Adipocyte (in vitro differentiated cells): ENCODE results near the gene MAP1B.

Source experiments
- DNase-seq: peaks from one replicate; pipeline ENCODE4 v3.0.0-alpha.2; 2015; ENCODE audit warnings: low read depth
- H3K27me3 ChIP-seq: replicated peaks from 2 replicates; pipeline ENCODE4 v1.7.0; 2013; ENCODE audit warnings: mild to moderate bottlenecking, low read length, moderate library complexity; ENCODE audit not compliant: control insufficient read depth, insufficient read depth
- H3K36me3 ChIP-seq: 2 replicates; pipeline ENCODE4 v1.7.0; 2013; ENCODE audit warnings: low read length, mild to moderate bottlenecking, moderate library complexity; ENCODE audit not compliant: control insufficient read depth, insufficient read depth, severe bottlenecking
- H3K4me1 ChIP-seq: 2 replicates; pipeline ENCODE4 v1.7.0; 2013; ENCODE audit warnings: mild to moderate bottlenecking, low read length, moderate library complexity; ENCODE audit not compliant: control insufficient read depth, insufficient read depth
- H3K4me3 ChIP-seq: 2 replicates; pipeline ENCODE4 v1.7.0; 2013; ENCODE audit warnings: mild to moderate bottlenecking, low read length, moderate library complexity
- H3K9ac ChIP-seq: 2 replicates; pipeline ENCODE4 v1.7.0; 2013; ENCODE audit warnings: mild to moderate bottlenecking, low read length, moderate library complexity
- H3K9me3 ChIP-seq: 2 replicates; pipeline ENCODE4 v1.7.0; 2013; ENCODE audit warnings: mild to moderate bottlenecking, low read length, moderate library complexity; ENCODE audit not compliant: control insufficient read depth

The MAP1B gene

GRCh38 chr5:72151646-72152045 is 44.4 kb downstream of the MAP1B start:
- Histone ChIP-seq H3K9me3 (no peaks in the 10 kb centered on the region), H3K27me3 (no peaks in the 10 kb centered on the region), H3K36me3 (peaks cover 40% of the 10 kb centered on the region), H3K4me1 (peaks cover 77% of the 10 kb centered on the region), H3K9ac (peak overlapping the region; percentile 73), H3K4me3 (peak overlapping the region; percentile 37)
- no peak for DNase-seq

GRCh38 chr5:72152545-72152944 is 45.3 kb downstream of the MAP1B start:
- DNase-seq = no peak
- H3K4me1 ChIP-seq = peaks cover 85% of the 10 kb centered on the region
- H3K4me3 ChIP-seq = no peak overlapping the region
- H3K27me3 ChIP-seq = no peaks in the 10 kb centered on the region
- H3K9ac ChIP-seq = peak overlapping the region; percentile 73
- H3K36me3 ChIP-seq = peaks cover 36% of the 10 kb centered on the region
- H3K9me3 ChIP-seq = no peaks in the 10 kb centered on the region

- Histone ChIP-seq H3K4me3 (no peak overlapping the region), H3K9me3 (no peaks in the 10 kb centered on the region), H3K9ac (peak overlapping the region; percentile 64), H3K4me1 (peaks cover 91% of the 10 kb centered on the region), H3K27me3 (no peaks in the 10 kb centered on the region), H3K36me3 (peaks cover 31% of the 10 kb centered on the region)
- no peak for DNase-seq
Measured at GRCh38 chr5:72153551-72153950, 46.3 kb downstream of the MAP1B start.

- Histone ChIP-seq H3K9ac (peak overlapping the region; percentile 50), H3K4me1 (peaks cover 95% of the 10 kb centered on the region), H3K4me3 (no peak overlapping the region), H3K36me3 (peaks cover 25% of the 10 kb centered on the region), H3K9me3 (no peaks in the 10 kb centered on the region), H3K27me3 (no peaks in the 10 kb centered on the region)
- DNase-seq = no peak
Measured at GRCh38 chr5:72154076-72154756, 46.9 kb downstream of the MAP1B start.

GRCh38 chr5:72156946-72157624 is 49.8 kb downstream of the MAP1B start:
- peaks cover 15% of the 10 kb centered on the region for H3K36me3 ChIP-seq
- peak overlapping the region; percentile 74 for H3K9ac ChIP-seq
- no peaks in the 10 kb centered on the region for H3K9me3 ChIP-seq
- peak overlapping the region; percentile 12 for H3K4me3 ChIP-seq
- H3K4me1 ChIP-seq = peaks cover 93% of the 10 kb centered on the region
- DNase-seq = peak; percentile 85
- H3K27me3 ChIP-seq = no peaks in the 10 kb centered on the region

GRCh38 chr5:72157625-72157962 is 50.3 kb downstream of the MAP1B start:
- Histone ChIP-seq H3K27me3 (no peaks in the 10 kb centered on the region), H3K36me3 (peaks cover 15% of the 10 kb centered on the region), H3K9ac (peak overlapping the region; percentile 74), H3K9me3 (no peaks in the 10 kb centered on the region), H3K4me3 (peak overlapping the region; percentile 12), H3K4me1 (peaks cover 89% of the 10 kb centered on the region)
- DNase-seq = no peak

GRCh38 chr5:72159501-72159911 is 52.2 kb downstream of the MAP1B start:
- H3K4me3 ChIP-seq = no peak overlapping the region
- H3K36me3 ChIP-seq = peaks cover 19% of the 10 kb centered on the region
- H3K4me1 ChIP-seq = peaks cover 70% of the 10 kb centered on the region
- H3K27me3 ChIP-seq = no peaks in the 10 kb centered on the region
- H3K9me3 ChIP-seq = no peaks in the 10 kb centered on the region
- no peak for DNase-seq
- peak overlapping the region; percentile 17 for H3K9ac ChIP-seq

- DNase-seq = peak; percentile 62
- Histone ChIP-seq H3K27me3 (no peaks in the 10 kb centered on the region), H3K4me1 (peaks cover 64% of the 10 kb centered on the region), H3K9ac (peak overlapping the region; percentile 17), H3K9me3 (no peaks in the 10 kb centered on the region), H3K4me3 (no peak overlapping the region), H3K36me3 (peaks cover 23% of the 10 kb centered on the region)
Measured at GRCh38 chr5:72160329-72160728, 53.1 kb downstream of the MAP1B start.

- Histone ChIP-seq H3K9me3 (no peaks in the 10 kb centered on the region), H3K27me3 (no peaks in the 10 kb centered on the region), H3K36me3 (peaks cover 27% of the 10 kb centered on the region), H3K4me1 (peaks cover 67% of the 10 kb centered on the region), H3K4me3 (no peak overlapping the region), H3K9ac (no peak overlapping the region)
- DNase-seq = peak; percentile 39
Measured at GRCh38 chr5:72160959-72161358, 53.7 kb downstream of the MAP1B start.

- Histone ChIP-seq H3K4me1 (peaks cover 67% of the 10 kb centered on the region), H3K9me3 (no peaks in the 10 kb centered on the region), H3K4me3 (no peak overlapping the region), H3K36me3 (peaks cover 28% of the 10 kb centered on the region), H3K27me3 (no peaks in the 10 kb centered on the region), H3K9ac (no peak overlapping the region)
- DNase-seq = no peak
Measured at GRCh38 chr5:72161951-72162350, 54.7 kb downstream of the MAP1B start.

GRCh38 chr5:72163349-72163983 is 56.2 kb downstream of the MAP1B start:
- Histone ChIP-seq H3K9me3 (no peaks in the 10 kb centered on the region), H3K36me3 (peaks cover 25% of the 10 kb centered on the region), H3K4me3 (no peak overlapping the region), H3K27me3 (no peaks in the 10 kb centered on the region), H3K4me1 (peaks cover 68% of the 10 kb centered on the region), H3K9ac (no peak overlapping the region)
- no peak for DNase-seq
